Ectodermal cell (in vitro differentiated cells): ENCODE results near the gene INAFM2.

ENCODE experiments used
- H3K27ac ChIP-seq: 2 replicates; pipeline ENCODE4 v1.7.0; 2013; ENCODE audit warnings: mild to moderate bottlenecking, low read depth, low read length; ENCODE audit not compliant: insufficient read depth, poor library complexity, severe bottlenecking
- H3K27me3 ChIP-seq: 2 replicates; pipeline ENCODE4 v1.7.0; 2013; ENCODE audit warnings: mild to moderate bottlenecking, low read length; ENCODE audit not compliant: insufficient read depth, control insufficient read depth, poor library complexity, severe bottlenecking
- H3K36me3 ChIP-seq: one replicate; pipeline ENCODE4 v1.7.0; 2013; ENCODE audit warnings: low read length; ENCODE audit not compliant: control insufficient read depth, insufficient read depth
- H3K4me1 ChIP-seq: one replicate; pipeline ENCODE4 v1.7.0; 2013; ENCODE audit warnings: low read length; ENCODE audit not compliant: control insufficient read depth, insufficient read depth
- H3K4me3 ChIP-seq: 2 replicates; pipeline ENCODE4 v1.7.0; 2013; ENCODE audit warnings: low read depth, low read length, control low read depth; ENCODE audit not compliant: insufficient read depth
- H3K9me3 ChIP-seq: 2 replicates; pipeline ENCODE4 v1.7.0; 2013; ENCODE audit warnings: mild to moderate bottlenecking, low read length, moderate library complexity; ENCODE audit not compliant: control insufficient read depth
- WGBS, 2 experiments: methylation state at CpG; one replicate each; pipeline ENCODE4 v1.1.7; 2013; ENCODE audit warnings: missing lambda C conversion rate in 2 of 2; 5-methylcytosine and 5-hydroxymethylcytosine counted together

INAFM2 gene

GRCh38 chr15:40367686-40368611, 44.5 kb downstream of the INAFM2 start:
- Histone ChIP-seq H3K27me3 (peaks cover 46% of the 10 kb centered on the region), H3K4me3 (peak overlapping the region; percentile 17), H3K36me3 (no peaks in the 10 kb centered on the region), H3K9me3 (no peaks in the 10 kb centered on the region), H3K4me1 (no peaks in the 10 kb centered on the region), H3K27ac (no peak overlapping the region)
- 26 to 27% methylated on average over 91 of the region's 91 CpGs for WGBS, 2 experiments

GRCh38 chr15:40368719-40369473, 45.4 kb downstream of the INAFM2 start:
- Histone ChIP-seq H3K9me3 (no peaks in the 10 kb centered on the region), H3K27ac (no peak overlapping the region), H3K4me1 (no peaks in the 10 kb centered on the region), H3K27me3 (peaks cover 46% of the 10 kb centered on the region), H3K36me3 (no peaks in the 10 kb centered on the region), H3K4me3 (no peak overlapping the region)
- WGBS, 2 experiments, result 95% methylated on average over 24 of the region's 24 CpGs

- Histone ChIP-seq H3K9me3 (no peaks in the 10 kb centered on the region), H3K36me3 (no peaks in the 10 kb centered on the region), H3K27ac (no peak overlapping the region), H3K4me1 (no peaks in the 10 kb centered on the region), H3K27me3 (peaks cover 46% of the 10 kb centered on the region), H3K4me3 (no peak overlapping the region)
- 92 to 95% methylated on average over 10 of the region's 10 CpGs for WGBS, 2 experiments
Measured at GRCh38 chr15:40369474-40369869, 46.0 kb downstream of the INAFM2 start.

GRCh38 chr15:40369971-40370370, 46.5 kb downstream of the INAFM2 start:
- peaks cover 44% of the 10 kb centered on the region for H3K27me3 ChIP-seq

GRCh38 chr15:40372981-40373380, 49.5 kb downstream of the INAFM2 start:
- Histone ChIP-seq H3K9me3 (no peaks in the 10 kb centered on the region), H3K4me1 (no peaks in the 10 kb centered on the region), H3K27me3 (peaks cover 18% of the 10 kb centered on the region), H3K36me3 (no peaks in the 10 kb centered on the region), H3K4me3 (no peak overlapping the region), H3K27ac (no peak overlapping the region)
- 58 to 63% methylated on average over 2 of the region's 2 CpGs for WGBS, 2 experiments

More at GRCh38 chr15:40369971-40370370, 46.5 kb downstream of the INAFM2 start:
- H3K36me3 ChIP-seq, result no peaks in the 10 kb centered on the region
- no peak overlapping the region for H3K4me3 ChIP-seq
- H3K4me1 ChIP-seq, result no peaks in the 10 kb centered on the region
- no peaks in the 10 kb centered on the region for H3K9me3 ChIP-seq
- no peak overlapping the region for H3K27ac ChIP-seq
- 93 to 94% methylated on average over 13 of the region's 13 CpGs for WGBS, 2 experiments
